Hair follicle dermal papilla cell (primary cell): ENCODE results near the gene YJEFN3. TPM values are rescaled to one million over a fixed set of nuclear protein-coding genes. Genes with fewer than 3 reads are reported as not detected.

ENCODE experiments used
- total RNA-seq: library from RNA; depleted of rRNA; stranded (reverse); fragments of >200 nt; gene quantifications from 2 replicates; pipeline ENCODE4 v1.2.3, GENCODE V29; 2012

Gene YJEFN3, protein sequence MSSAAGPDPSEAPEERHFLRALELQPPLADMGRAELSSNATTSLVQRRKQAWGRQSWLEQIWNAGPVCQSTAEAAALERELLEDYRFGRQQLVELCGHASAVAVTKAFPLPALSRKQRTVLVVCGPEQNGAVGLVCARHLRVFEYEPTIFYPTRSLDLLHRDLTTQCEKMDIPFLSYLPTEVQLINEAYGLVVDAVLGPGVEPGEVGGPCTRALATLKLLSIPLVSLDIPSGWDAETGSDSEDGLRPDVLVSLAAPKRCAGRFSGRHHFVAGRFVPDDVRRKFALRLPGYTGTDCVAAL
- total RNA-seq, result 0.24 and 0.49 TPM in 2 replicates

DNA sequence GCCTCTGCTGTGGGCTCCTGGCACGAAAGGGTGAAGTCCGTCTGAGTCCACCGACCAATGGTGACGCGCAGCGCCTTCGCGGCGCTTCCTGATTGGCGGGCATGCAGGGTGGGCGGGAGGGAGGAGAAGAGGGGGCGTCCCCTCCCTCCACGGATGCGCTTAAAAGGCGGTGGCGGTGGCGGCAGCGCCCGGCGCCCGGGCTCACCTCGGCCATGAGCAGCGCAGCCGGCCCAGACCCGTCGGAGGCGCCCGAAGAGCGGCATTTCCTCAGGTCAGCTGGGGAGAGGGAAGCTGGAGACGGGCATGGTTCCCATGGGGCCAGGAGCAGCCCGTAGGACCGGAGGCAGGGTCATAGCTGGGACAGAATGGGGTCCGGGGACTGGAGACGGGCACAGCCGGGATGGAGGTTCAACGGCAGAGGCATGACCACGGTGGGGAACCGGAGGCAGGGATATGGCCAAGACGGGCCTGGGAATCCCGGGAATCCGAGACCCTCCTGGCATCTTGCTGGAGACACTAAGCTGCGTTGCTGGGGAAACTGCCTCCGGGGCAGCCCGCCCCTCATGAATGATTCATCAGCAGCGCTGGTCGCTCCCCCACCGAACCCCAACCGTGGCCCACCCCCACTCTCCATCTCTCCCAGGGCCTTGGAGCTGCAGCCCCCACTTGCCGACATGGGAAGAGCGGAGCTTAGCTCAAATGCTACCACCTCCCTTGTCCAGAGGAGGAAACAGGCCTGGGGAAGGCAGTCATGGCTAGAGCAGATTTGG, at the start of gene YJEFN3:
Gene YJEFN3, plus strand, starts transcription at position 191 of the 770 bp plus-strand sequence. Its CDS starts 22 bp downstream, at position 213.

GRCh38 chr19:19514881-19515641, 13.7 kb upstream of the YJEFN3 start, which contains the start of gene TSSK6:
TSS of gene TSSK6 (minus strand) at chr19:19515548. CDS start at chr19:19515427, 121 bp downstream.

GRCh38 chr19:19515642-19516519, 12.8 kb upstream of the YJEFN3 start, which contains the start of gene NDUFA13:
TSS of gene NDUFA13 (plus strand) at chr19:19516225. CDS start at chr19:19516239, 14 bp downstream.

GRCh38 chr19:19538061-19538784, 9.5 kb downstream of the YJEFN3 start, which contains the start of gene CILP2:
TSS of gene CILP2 (plus strand) at chr19:19538265. CDS start at chr19:19538350, 85 bp downstream.

Other genes starting within 250 kb of the YJEFN3 start
- gene SUGP1, start 208.4 kb upstream of the YJEFN3 start, total RNA-seq, result 32.0 and 34.6 TPM in 2 replicates
- 56.7 and 65.2 TPM in 2 replicates for gene MAU2, start 208.1 kb upstream of the YJEFN3 start, total RNA-seq
- gene GATAD2A, start 123.2 kb upstream of the YJEFN3 start, total RNA-seq, result 48.4 and 51.9 TPM in 2 replicates
- gene TSSK6, start 13.4 kb upstream of the YJEFN3 start, total RNA-seq, result 1.3 and 2.2 TPM in 2 replicates
- gene NDUFA13, start 12.7 kb upstream of the YJEFN3 start, total RNA-seq, result 32.7 and 107 TPM in 2 replicates
- 0.32 and 0.36 TPM in 2 replicates for gene CILP2, start 9.4 kb downstream of the YJEFN3 start, total RNA-seq
- 3.4 and 4.4 TPM in 2 replicates for gene PBX4, start 89.8 kb downstream of the YJEFN3 start, total RNA-seq
- gene LPAR2, start 99.3 kb downstream of the YJEFN3 start, total RNA-seq, result 3.5 and 3.7 TPM in 2 replicates
- 11.4 and 11.5 TPM in 2 replicates for gene GMIP, start 114.7 kb downstream of the YJEFN3 start, total RNA-seq
- gene ATP13A1, start 134.8 kb downstream of the YJEFN3 start, total RNA-seq, result 69.1 and 72.5 TPM in 2 replicates
- gene ZNF101, start 139.9 kb downstream of the YJEFN3 start, total RNA-seq, result 4.9 and 5.5 TPM in 2 replicates
- 5.5 and 6.0 TPM in 2 replicates for gene ZNF14, start 204.2 kb downstream of the YJEFN3 start, total RNA-seq